Cortex of kidney (tissue), 1 donor: Measurements from ENCODE around the gene RELL1.

Experiments used
- DNase-seq: peaks from one replicate; lab custom pipeline; 2025; lab: John Stamatoyannopoulos, UW

RELL1 gene

GRCh38 chr4:37686373-37687193, at the start of gene RELL1:
Gene RELL1 (minus strand): TSS chr4:37686376. CDS start chr4:37686287, 89 bp downstream.
- DNase-seq = peak; percentile 95

- no peak for DNase-seq
These were observed 49.4 kb upstream of the RELL1 start for GRCh38 chr4:37735578-37735977.

- no peak for DNase-seq
These were observed 48.8 kb upstream of the RELL1 start for GRCh38 chr4:37734989-37735388.

GRCh38 chr4:37733240-37733867, 47.2 kb upstream of the RELL1 start:
- no peak for DNase-seq

- DNase-seq = no peak
These were observed 46.5 kb upstream of the RELL1 start for GRCh38 chr4:37732526-37733186.

GRCh38 chr4:37729649-37730004, 43.5 kb upstream of the RELL1 start:
- no peak for DNase-seq

GRCh38 chr4:37728064-37728463, 41.9 kb upstream of the RELL1 start:
- DNase-seq = no peak

GRCh38 chr4:37727635-37728034, 41.5 kb upstream of the RELL1 start:
- DNase-seq = no peak

- no peak for DNase-seq
These were observed 40.5 kb upstream of the RELL1 start for GRCh38 chr4:37726666-37727065.

- no peak for DNase-seq
These were observed 39.5 kb upstream of the RELL1 start for GRCh38 chr4:37725718-37726117.

- DNase-seq = no peak
These were observed 36.9 kb upstream of the RELL1 start for GRCh38 chr4:37723067-37723466.

- no peak for DNase-seq
These were observed 35.9 kb upstream of the RELL1 start for GRCh38 chr4:37721995-37722638.

- DNase-seq = no peak
These were observed 32.8 kb upstream of the RELL1 start for GRCh38 chr4:37719021-37719420.

- DNase-seq = no peak
These were observed 31.4 kb upstream of the RELL1 start for GRCh38 chr4:37717576-37717975.

GRCh38 chr4:37715889-37716402, 29.8 kb upstream of the RELL1 start:
- no peak for DNase-seq

GRCh38 chr4:37710491-37710890, 24.3 kb upstream of the RELL1 start:
- no peak for DNase-seq

GRCh38 chr4:37706032-37706431, 19.9 kb upstream of the RELL1 start:
- DNase-seq = no peak

- DNase-seq = no peak
These were observed 19.4 kb upstream of the RELL1 start for GRCh38 chr4:37705571-37705970.

- no peak for DNase-seq
These were observed 13.8 kb upstream of the RELL1 start for GRCh38 chr4:37699868-37700481.

- no peak for DNase-seq
These were observed 11.4 kb upstream of the RELL1 start for GRCh38 chr4:37697566-37697965.

GRCh38 chr4:37693450-37694190, 7.4 kb upstream of the RELL1 start:
- no peak for DNase-seq
